H9 (cell line): ENCODE results near the gene NOP16. TPM values are rescaled to one million over a fixed set of nuclear protein-coding genes. Genes with fewer than 3 reads are reported as not detected.

Experiments
- DNase-seq: peaks from one replicate; pipeline ENCODE4 v3.0.0-alpha.2; 2017
- H2AFZ ChIP-seq: one replicate; pipeline ENCODE4 v1.6.1; 2013; ENCODE audit warnings: mild to moderate bottlenecking, low read length, control low read depth, moderate library complexity
- H2AK5ac ChIP-seq: 2 replicates; pipeline ENCODE4 v1.6.1; 2013; ENCODE audit warnings: low read length, control low read depth, mixed read lengths; ENCODE audit not compliant: insufficient read length
- H2BK120ac ChIP-seq: one replicate; pipeline ENCODE4 v1.6.1; 2013; ENCODE audit warnings: low read depth, mild to moderate bottlenecking, low read length, control low read depth, inconsistent platforms; ENCODE audit not compliant: poor library complexity, severe bottlenecking
- H2BK12ac ChIP-seq: 2 replicates; pipeline ENCODE4 v1.6.1; 2013; ENCODE audit warnings: low read length, control low read depth, mixed read lengths, low read depth; ENCODE audit not compliant: insufficient read length
- H2BK15ac ChIP-seq: 2 replicates; pipeline ENCODE4 v1.6.1; 2013; ENCODE audit warnings: low read depth, low read length, control low read depth
- H2BK20ac ChIP-seq: one replicate; pipeline ENCODE4 v1.6.1; 2013; ENCODE audit warnings: low read depth, mild to moderate bottlenecking, low read length, control low read depth, inconsistent platforms; ENCODE audit not compliant: poor library complexity, severe bottlenecking
- H2BK5ac ChIP-seq: 2 replicates; pipeline ENCODE4 v1.6.1; 2013; ENCODE audit warnings: low read length, control low read depth, mixed read lengths; ENCODE audit not compliant: insufficient read length
- H3K14ac ChIP-seq: 2 replicates; pipeline ENCODE4 v1.6.1; 2013; ENCODE audit warnings: low read length, control low read depth; ENCODE audit not compliant: insufficient read depth
- H3K18ac ChIP-seq: 2 replicates; pipeline ENCODE4 v1.6.1; 2013; ENCODE audit warnings: low read depth, mild to moderate bottlenecking, mixed read lengths, low read length, control low read depth; ENCODE audit not compliant: insufficient read length
- H3K23ac ChIP-seq: 2 replicates; pipeline ENCODE4 v1.6.1; 2013; ENCODE audit warnings: low read length, control low read depth, mixed read lengths, low read depth; ENCODE audit not compliant: insufficient read length
- H3K23me2 ChIP-seq: 2 replicates; pipeline ENCODE4 v1.6.1; 2013; ENCODE audit warnings: low read depth, mild to moderate bottlenecking, mixed read lengths, low read length, control low read depth; ENCODE audit not compliant: insufficient read length, poor library complexity, severe bottlenecking
- H3K27ac ChIP-seq: 2 replicates; pipeline ENCODE4 v1.5.1; 2013; ENCODE audit warnings: low read length, control low read depth, mixed read lengths, low read depth; ENCODE audit not compliant: insufficient read length
- H3K27me3 ChIP-seq: 2 replicates; pipeline ENCODE4 v1.6.1; 2013; ENCODE audit warnings: low read length, control low read depth, inconsistent platforms; ENCODE audit not compliant: insufficient read depth
- H3K4ac ChIP-seq: 2 replicates; pipeline ENCODE4 v1.6.1; 2013; ENCODE audit warnings: low read depth, mild to moderate bottlenecking, control low read depth, inconsistent platforms, low read length, moderate library complexity
- H3K4me1 ChIP-seq: 2 replicates; pipeline ENCODE4 v1.6.1; 2013; ENCODE audit warnings: low read length, control low read depth, inconsistent platforms; ENCODE audit not compliant: insufficient read depth
- H3K4me2 ChIP-seq: 2 replicates; pipeline ENCODE4 v1.6.1; 2013; ENCODE audit warnings: low read length, control low read depth, mixed read lengths; ENCODE audit not compliant: insufficient read length, insufficient read depth
- H3K56ac ChIP-seq: 2 replicates; pipeline ENCODE4 v1.6.1; 2013; ENCODE audit warnings: low read depth, mild to moderate bottlenecking, mixed read lengths, low read length, control low read depth; ENCODE audit not compliant: insufficient read length
- H3K79me1 ChIP-seq: 2 replicates; pipeline ENCODE4 v1.6.1; 2013; ENCODE audit warnings: low read depth, mild to moderate bottlenecking, moderate library complexity, low read length, control low read depth, inconsistent platforms; ENCODE audit not compliant: insufficient read depth, poor library complexity, severe bottlenecking
- H3K79me2 ChIP-seq: 2 replicates; pipeline ENCODE4 v1.6.1; 2013; ENCODE audit warnings: low read length, control low read depth, inconsistent platforms; ENCODE audit not compliant: insufficient read depth
- H3K9ac ChIP-seq: 2 replicates; pipeline ENCODE4 v1.6.1; 2013; ENCODE audit warnings: low read length, control low read depth, mixed read lengths; ENCODE audit not compliant: insufficient read length; ENCODE audit errors: extremely low read depth
- H3K9me3 ChIP-seq: one replicate; pipeline ENCODE4 v1.6.1; 2013; ENCODE audit warnings: low read depth, low read length, inconsistent platforms; ENCODE audit not compliant: control insufficient read depth
- H3T11ph ChIP-seq: one replicate; pipeline ENCODE4 v1.6.1; 2013; ENCODE audit warnings: mild to moderate bottlenecking, low read length, control low read depth, inconsistent platforms
- H4K20me1 ChIP-seq: one replicate; pipeline ENCODE4 v1.6.1; 2013; ENCODE audit not compliant: control insufficient read depth, insufficient read length, insufficient read depth
- H4K5ac ChIP-seq: 2 replicates; pipeline ENCODE4 v1.6.1; 2013; ENCODE audit warnings: low read depth, mild to moderate bottlenecking, mixed read lengths, low read length, control low read depth; ENCODE audit not compliant: insufficient read length
- H4K8ac ChIP-seq: replicated peaks from 2 replicates; pipeline ENCODE4 v1.6.1; 2013; ENCODE audit warnings: low read length, control low read depth, mixed read lengths, low read depth; ENCODE audit not compliant: insufficient read length
- H4K91ac ChIP-seq: 2 replicates; pipeline ENCODE4 v1.6.1; 2013; ENCODE audit warnings: low read depth, mild to moderate bottlenecking, moderate library complexity, mixed read lengths, low read length, control low read depth; ENCODE audit not compliant: insufficient read length
- H3K27ac Mint-ChIP-seq, 3 experiments: 2 replicates in 2 of 3; 3 replicates in 1 of 3; pipeline ENCODE4 v1.8.0; 2020 to 2021; ENCODE audit warnings: mixed read lengths in 3 of 3, mild to moderate bottlenecking in 1 of 3, moderate library complexity in 1 of 3
- H3K27me3 Mint-ChIP-seq: 2 replicates; pipeline ENCODE4 v1.8.0; 2021; ENCODE audit warnings: low read depth, mild to moderate bottlenecking, moderate library complexity, mixed read lengths
- H3K36me3 Mint-ChIP-seq, 3 experiments: 2 replicates in 2 of 3; 3 replicates in 1 of 3; pipeline ENCODE4 v1.8.0; 2020 to 2021; ENCODE audit warnings: low read depth in 3 of 3, mixed read lengths in 3 of 3; ENCODE audit not compliant: insufficient read depth in 1 of 3
- H3K4me1 Mint-ChIP-seq, 2 experiments: 2 replicates each; pipeline ENCODE4 v1.8.0; 2020; ENCODE audit warnings: mixed read lengths in 2 of 2
- H3K4me3 Mint-ChIP-seq, 2 experiments: 2 replicates in 1 of 2; 3 replicates in 1 of 2; pipeline ENCODE4 v1.8.0; 2020 to 2021; ENCODE audit warnings: mild to moderate bottlenecking in 2 of 2, mixed read lengths in 2 of 2, moderate library complexity in 1 of 2
- H3K9me3 Mint-ChIP-seq, 2 experiments: 2 replicates in 1 of 2; 3 replicates in 1 of 2; pipeline ENCODE4 v1.8.0; 2020; ENCODE audit warnings: mild to moderate bottlenecking in 2 of 2, mixed read lengths in 2 of 2, moderate library complexity in 1 of 2
- WGBS: extraction: QIAGEN DNeasy Blood & Tissue Kit; methylation state at CpG from one replicate; pipeline ENCODE4 v1.1.7; 2013; ENCODE audit warnings: missing lambda C conversion rate, low lambda C conversion rate, mixed read lengths; ENCODE audit not compliant: insufficient read length; ENCODE audit errors: extremely low coverage; 5-methylcytosine and 5-hydroxymethylcytosine counted together
- total RNA-seq: library from RNA; stranded (reverse); gene quantifications from 2 replicates; pipeline ENCODE4 v1.2.1, GENCODE V29; 2021
- TF ChIP-seq, protein P1 (sequence below): fragments of 200-600 bp; sonication (generic); conservative IDR thresholded peaks from 3 replicates; pipeline ENCODE4 v1.8.0; 2021; ENCODE audit warnings: antibody characterized with exemption, mild to moderate bottlenecking

Gene NOP16
- total RNA-seq, 1 experiment from 2014 or later, result 114 TPM

DNA sequence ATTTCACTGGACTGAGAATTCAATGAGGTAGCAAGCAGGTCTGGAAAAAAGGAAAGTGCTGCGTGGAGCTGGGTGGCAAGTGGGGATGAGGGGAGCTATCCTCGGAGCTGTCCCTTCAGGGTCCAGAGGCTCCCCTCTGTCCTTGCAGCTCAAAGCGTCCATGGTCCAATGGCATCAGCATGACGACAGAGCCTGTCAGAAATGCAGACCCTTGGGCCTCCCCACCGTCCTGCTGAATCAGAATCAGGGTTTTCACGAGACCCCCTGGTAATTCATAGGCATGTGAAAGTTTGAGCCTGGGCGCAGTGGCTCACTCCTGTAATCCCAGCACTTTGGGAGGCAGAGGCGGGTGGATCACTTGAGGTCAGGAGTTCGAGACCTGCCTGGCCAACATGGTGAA is 5.7 kb upstream of the NOP16 start:
- no peak overlapping the region for H3K27ac Mint-ChIP-seq
- Histone ChIP-seq H2AK5ac (no peak overlapping the region), H3T11ph (no peak overlapping the region), H4K5ac (no peak overlapping the region), H2BK15ac (no peak overlapping the region), H2BK5ac (no peak overlapping the region), H3K23ac (no peak overlapping the region), H4K91ac (no peak overlapping the region), H4K8ac (no peak overlapping the region), H2BK20ac (no peak overlapping the region), H3K27me3 (no peaks in the 10 kb centered on the region), H2BK120ac (no peak overlapping the region), H3K4me2 (no peak overlapping the region), H2BK12ac (no peak overlapping the region), H3K79me2 (no peaks in the 10 kb centered on the region), H3K79me1 (no peaks in the 10 kb centered on the region), H3K27ac (no peak overlapping the region), H3K4ac (no peak overlapping the region), H3K9me3 (no peaks in the 10 kb centered on the region), H3K4me1 (no peaks in the 10 kb centered on the region), H3K18ac (no peak overlapping the region), H3K56ac (no peak overlapping the region), H3K23me2 (peaks cover 4% of the 10 kb centered on the region), H2AFZ (no peak overlapping the region), H3K14ac (no peak overlapping the region), H3K9ac (no peak overlapping the region), H4K20me1 (no peaks in the 10 kb centered on the region)
- peaks cover 0 to 10% (median 2%) of the 10 kb centered on the region in 3 experiments; a peak in 4 of 7 replicates for H3K36me3 Mint-ChIP-seq
- no peaks in the 10 kb centered on the region for H3K9me3 Mint-ChIP-seq
- peaks cover 2% of the 10 kb centered on the region; the same call in 1 of the 2 replicates for H3K27me3 Mint-ChIP-seq
- no peak overlapping the region for H3K4me3 Mint-ChIP-seq
- H3K4me1 Mint-ChIP-seq, result peaks cover 3% of the 10 kb centered on the region in 2 experiments; a peak in 3 of 4 replicates
- TF ChIP-seq, protein P1, sequence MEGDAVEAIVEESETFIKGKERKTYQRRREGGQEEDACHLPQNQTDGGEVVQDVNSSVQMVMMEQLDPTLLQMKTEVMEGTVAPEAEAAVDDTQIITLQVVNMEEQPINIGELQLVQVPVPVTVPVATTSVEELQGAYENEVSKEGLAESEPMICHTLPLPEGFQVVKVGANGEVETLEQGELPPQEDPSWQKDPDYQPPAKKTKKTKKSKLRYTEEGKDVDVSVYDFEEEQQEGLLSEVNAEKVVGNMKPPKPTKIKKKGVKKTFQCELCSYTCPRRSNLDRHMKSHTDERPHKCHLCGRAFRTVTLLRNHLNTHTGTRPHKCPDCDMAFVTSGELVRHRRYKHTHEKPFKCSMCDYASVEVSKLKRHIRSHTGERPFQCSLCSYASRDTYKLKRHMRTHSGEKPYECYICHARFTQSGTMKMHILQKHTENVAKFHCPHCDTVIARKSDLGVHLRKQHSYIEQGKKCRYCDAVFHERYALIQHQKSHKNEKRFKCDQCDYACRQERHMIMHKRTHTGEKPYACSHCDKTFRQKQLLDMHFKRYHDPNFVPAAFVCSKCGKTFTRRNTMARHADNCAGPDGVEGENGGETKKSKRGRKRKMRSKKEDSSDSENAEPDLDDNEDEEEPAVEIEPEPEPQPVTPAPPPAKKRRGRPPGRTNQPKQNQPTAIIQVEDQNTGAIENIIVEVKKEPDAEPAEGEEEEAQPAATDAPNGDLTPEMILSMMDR, result no peak
- no CpG with 5 or more reads among the region's 9 CpGs for WGBS
- no peak for DNase-seq
